Smooth muscle cell (in vitro differentiated cells): ENCODE results near the gene RHEB. TPM values are rescaled to one million over a fixed set of nuclear protein-coding genes. Genes with fewer than 3 reads are reported as not detected.

Experiments
- DNase-seq: peaks from one replicate; lab custom pipeline; 2025; ENCODE audit not compliant: unreplicated experiment; lab: John Stamatoyannopoulos, UW
- H2AFZ ChIP-seq: fragments of 200-600 bp; sonication (generic); 2 replicates; pipeline ENCODE4 v1.6.0; 2016; ENCODE audit warnings: antibody characterized with exemption, low read depth, mild to moderate bottlenecking
- H3F3A ChIP-seq: fragments of 200-600 bp; sonication (generic); 2 replicates; pipeline ENCODE4 v1.6.0; 2017; ENCODE audit warnings: antibody characterized with exemption, low read depth
- H3K27ac ChIP-seq: fragments of 200-600 bp; sonication (generic); 2 replicates; pipeline ENCODE4 v1.5.1; 2016; ENCODE audit warnings: low read depth, mild to moderate bottlenecking
- H3K27me3 ChIP-seq: fragments of 200-600 bp; sonication (generic); 2 replicates; pipeline ENCODE4 v1.6.1; 2016; ENCODE audit warnings: low read depth, mild to moderate bottlenecking
- H3K36me3 ChIP-seq: fragments of 200-600 bp; sonication (generic); 2 replicates; pipeline ENCODE4 v1.5.1; 2016; ENCODE audit warnings: low read depth
- H3K4me1 ChIP-seq: fragments of 200-600 bp; sonication (generic); 2 replicates; pipeline ENCODE4 v1.5.1; 2016; ENCODE audit warnings: low read depth
- H3K4me2 ChIP-seq: fragments of 200-600 bp; sonication (generic); 2 replicates; pipeline ENCODE4 v1.6.0; 2016; ENCODE audit warnings: mild to moderate bottlenecking
- H3K4me3 ChIP-seq: fragments of 200-600 bp; sonication (generic); 2 replicates; pipeline ENCODE4 v1.5.1; 2016; ENCODE audit warnings: mild to moderate bottlenecking
- H3K79me2 ChIP-seq: fragments of 200-600 bp; sonication (generic); 2 replicates; pipeline ENCODE4 v1.6.0; 2016; ENCODE audit warnings: low read depth, mild to moderate bottlenecking
- H3K9ac ChIP-seq: fragments of 200-600 bp; sonication (generic); 2 replicates; pipeline ENCODE4 v1.6.0; 2016; ENCODE audit warnings: low read depth
- H3K9me3 ChIP-seq: fragments of 200-600 bp; sonication (generic); replicated peaks from 2 replicates; pipeline ENCODE4 v1.5.1; 2016; ENCODE audit warnings: low read depth
- H4K20me1 ChIP-seq: fragments of 200-600 bp; sonication (generic); 2 replicates; pipeline ENCODE4 v1.6.0; 2016; ENCODE audit warnings: low read depth
- WGBS: methylation state at CpG from one replicate; pipeline ENCODE4 v1.1.7; 2016; ENCODE audit warnings: low lambda C conversion rate; 5-methylcytosine and 5-hydroxymethylcytosine counted together
- polyA plus RNA-seq: library from polyadenylated mRNA; unstranded; fragments of >200 nt; fragmentation: Nextera tagmentation; extraction: Ambion mirVana; gene quantifications from 2 replicates; pipeline ENCODE4 v1.2.1, GENCODE V29; 2016
- total RNA-seq: library from RNA; depleted of rRNA; stranded (reverse); fragments of >200 nt; gene quantifications from 2 replicates; pipeline ENCODE4 v1.2.3, GENCODE V29; 2014
- TF ChIP-seq, protein P1 (sequence below): fragments of 200-600 bp; sonication (generic); IDR thresholded peaks from 2 replicates; pipeline ENCODE4 v1.5.1; 2017; ENCODE audit warnings: borderline replicate concordance, mild to moderate bottlenecking, antibody characterized with exemption; ENCODE audit not compliant: insufficient read depth, poor library complexity, severe bottlenecking

RHEB gene
- total and polyA plus RNA-seq, 2 experiments from 2014 or later: 115 to 151 TPM

- no peak overlapping the region for H3K27ac ChIP-seq
- DNase-seq: no peak
- H3K4me1 ChIP-seq: peaks cover 5% of the 10 kb centered on the region
- H2AFZ ChIP-seq: no peak overlapping the region
- no peak overlapping the region for H3K9ac ChIP-seq
- H3F3A ChIP-seq: peaks cover 9% of the 10 kb centered on the region
- H3K36me3 ChIP-seq: no peaks in the 10 kb centered on the region
- no peak overlapping the region for H3K4me2 ChIP-seq
- H3K27me3 ChIP-seq: no peaks in the 10 kb centered on the region
- H4K20me1 ChIP-seq: no peaks in the 10 kb centered on the region
- H3K4me3 ChIP-seq: no peak overlapping the region
- no peaks in the 10 kb centered on the region for H3K79me2 ChIP-seq
- TF ChIP-seq, protein P1, sequence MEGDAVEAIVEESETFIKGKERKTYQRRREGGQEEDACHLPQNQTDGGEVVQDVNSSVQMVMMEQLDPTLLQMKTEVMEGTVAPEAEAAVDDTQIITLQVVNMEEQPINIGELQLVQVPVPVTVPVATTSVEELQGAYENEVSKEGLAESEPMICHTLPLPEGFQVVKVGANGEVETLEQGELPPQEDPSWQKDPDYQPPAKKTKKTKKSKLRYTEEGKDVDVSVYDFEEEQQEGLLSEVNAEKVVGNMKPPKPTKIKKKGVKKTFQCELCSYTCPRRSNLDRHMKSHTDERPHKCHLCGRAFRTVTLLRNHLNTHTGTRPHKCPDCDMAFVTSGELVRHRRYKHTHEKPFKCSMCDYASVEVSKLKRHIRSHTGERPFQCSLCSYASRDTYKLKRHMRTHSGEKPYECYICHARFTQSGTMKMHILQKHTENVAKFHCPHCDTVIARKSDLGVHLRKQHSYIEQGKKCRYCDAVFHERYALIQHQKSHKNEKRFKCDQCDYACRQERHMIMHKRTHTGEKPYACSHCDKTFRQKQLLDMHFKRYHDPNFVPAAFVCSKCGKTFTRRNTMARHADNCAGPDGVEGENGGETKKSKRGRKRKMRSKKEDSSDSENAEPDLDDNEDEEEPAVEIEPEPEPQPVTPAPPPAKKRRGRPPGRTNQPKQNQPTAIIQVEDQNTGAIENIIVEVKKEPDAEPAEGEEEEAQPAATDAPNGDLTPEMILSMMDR: no peak
- H3K9me3 ChIP-seq: no peaks in the 10 kb centered on the region
- WGBS: 93% methylated on average over 23 of the region's 23 CpGs
These were observed 81.7 kb downstream of the RHEB start for GRCh38 chr7:151437866-151438516.

DNA sequence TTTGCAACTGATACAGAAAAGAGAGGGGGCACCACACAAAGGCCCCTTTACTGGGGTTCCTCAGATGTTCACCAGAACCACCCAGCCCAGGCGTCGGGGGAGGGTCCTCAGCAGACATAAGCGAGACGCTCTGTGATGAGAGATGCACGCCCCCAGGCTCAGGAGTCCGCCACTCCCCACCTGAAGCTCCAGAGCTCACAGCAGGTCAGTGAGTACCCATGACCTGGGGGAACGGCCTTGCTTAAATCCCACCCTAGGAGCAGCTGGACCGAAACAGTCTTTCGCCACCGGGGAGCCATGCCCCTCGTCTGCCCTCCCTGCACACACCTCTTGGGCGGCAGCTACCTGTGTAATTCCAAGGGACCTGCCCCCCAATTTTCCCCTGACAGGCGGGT is 82.5 kb downstream of the RHEB start:
- no peaks in the 10 kb centered on the region for H3K36me3 ChIP-seq
- H3K4me2 ChIP-seq: no peak overlapping the region
- no peaks in the 10 kb centered on the region for H3K79me2 ChIP-seq
- no peaks in the 10 kb centered on the region for H4K20me1 ChIP-seq
- no peak for DNase-seq
- WGBS: 80% methylated on average over 13 of the region's 13 CpGs
- no peaks in the 10 kb centered on the region for H3K27me3 ChIP-seq
- H3K9ac ChIP-seq: no peak overlapping the region
- peaks cover 5% of the 10 kb centered on the region for H3K4me1 ChIP-seq
- no peak overlapping the region for H3K27ac ChIP-seq
- H3K4me3 ChIP-seq: no peak overlapping the region
- TF ChIP-seq, protein P1: no peak
- H2AFZ ChIP-seq: no peak overlapping the region
- peaks cover 9% of the 10 kb centered on the region for H3F3A ChIP-seq
- H3K9me3 ChIP-seq: no peaks in the 10 kb centered on the region

GRCh38 chr7:151436446-151437158 is 83.1 kb downstream of the RHEB start:
- Histone ChIP-seq H3K4me2 (no peak overlapping the region), H3K27ac (no peak overlapping the region), H3K4me3 (no peak overlapping the region), H3K36me3 (no peaks in the 10 kb centered on the region), H3F3A (peaks cover 9% of the 10 kb centered on the region), H3K4me1 (peaks cover 5% of the 10 kb centered on the region), H3K79me2 (no peaks in the 10 kb centered on the region), H4K20me1 (no peaks in the 10 kb centered on the region), H3K27me3 (no peaks in the 10 kb centered on the region), H2AFZ (no peak overlapping the region), H3K9ac (no peak overlapping the region), H3K9me3 (no peaks in the 10 kb centered on the region)
- DNase-seq: no peak
- 62% methylated on average over 9 of the region's 9 CpGs for WGBS
- TF ChIP-seq, protein P1: no peak
